ENCODE measurements around the gene LSM5.
"Not testable (repeated sequence)": the region's sequence is repeated elsewhere in the genome, so short reads cannot be mapped to it uniquely, and the experiment has no call there.

Gene LSM5

GRCh38 chr7:32506266-32507054, 16.3 kb upstream of the LSM5 start:
- in situ Hi-C loops (cut with MboI; ENCODE audit: low sequenced_read_pairs) = no loop called here

GRCh38 chr7:32502728-32503127, 12.5 kb upstream of the LSM5 start:
- in situ Hi-C loops (cut with MboI; ENCODE audit: low sequenced_read_pairs) = no loop called here

- in situ Hi-C loops (cut with MboI; ENCODE audit: low sequenced_read_pairs) = no loop called here
Observed at GRCh38 chr7:32501522-32501921, 11.3 kb upstream of the LSM5 start.

- in situ Hi-C loops (cut with MboI; ENCODE audit: low sequenced_read_pairs) = no loop called here
Observed at GRCh38 chr7:32500922-32501341, 10.8 kb upstream of the LSM5 start.

- in situ Hi-C loops (cut with MboI; ENCODE audit: low sequenced_read_pairs) = not testable (repeated sequence)
Observed at GRCh38 chr7:32500216-32500615, 10.0 kb upstream of the LSM5 start.

- in situ Hi-C loops (cut with MboI; ENCODE audit: low sequenced_read_pairs) = not testable (repeated sequence)
Observed at GRCh38 chr7:32499755-32500154, 9.6 kb upstream of the LSM5 start.

- in situ Hi-C loops (cut with MboI; ENCODE audit: low sequenced_read_pairs) = no loop called here
Observed at GRCh38 chr7:32496052-32496813, 6.1 kb upstream of the LSM5 start.

- in situ Hi-C loops (cut with MboI; ENCODE audit: low sequenced_read_pairs) = no loop called here
Observed at GRCh38 chr7:32495298-32496051, 5.3 kb upstream of the LSM5 start, which contains the start of gene AVL9. AVL9 (plus strand) TSS chr7:32495489; CDS start chr7:32495710, 221 bp downstream.

GRCh38 chr7:32494946-32495297, 4.7 kb upstream of the LSM5 start:
- in situ Hi-C loops (cut with MboI; ENCODE audit: low sequenced_read_pairs) = no loop called here

GRCh38 chr7:32489788-32490126, 423 bp downstream of the LSM5 start:
- in situ Hi-C loops (cut with MboI; ENCODE audit: low sequenced_read_pairs) = no loop called here

GRCh38 chr7:32481921-32482320, 8.3 kb downstream of the LSM5 start:
- in situ Hi-C loops (cut with MboI; ENCODE audit: low sequenced_read_pairs) = no loop called here

- in situ Hi-C loops (cut with MboI; ENCODE audit: low sequenced_read_pairs) = no loop called here
Observed at GRCh38 chr7:32481176-32481575, 9.0 kb downstream of the LSM5 start.

GRCh38 chr7:32479574-32480200, 10.5 kb downstream of the LSM5 start:
- in situ Hi-C loops (cut with MboI; ENCODE audit: low sequenced_read_pairs) = no loop called here

- in situ Hi-C loops (cut with MboI; ENCODE audit: low sequenced_read_pairs) = no loop called here
Observed at GRCh38 chr7:32477649-32477980, 12.6 kb downstream of the LSM5 start.

- in situ Hi-C loops (cut with MboI; ENCODE audit: low sequenced_read_pairs) = no loop called here
Observed at GRCh38 chr7:32476816-32477648, 13.1 kb downstream of the LSM5 start.

GRCh38 chr7:32474008-32474407, 16.2 kb downstream of the LSM5 start:
- in situ Hi-C loops (cut with MboI; ENCODE audit: low sequenced_read_pairs) = no loop called here

GRCh38 chr7:32472015-32472414, 18.2 kb downstream of the LSM5 start:
- in situ Hi-C loops (cut with MboI; ENCODE audit: low sequenced_read_pairs) = no loop called here

GRCh38 chr7:32470871-32471270, 19.3 kb downstream of the LSM5 start:
- in situ Hi-C loops (cut with MboI; ENCODE audit: low sequenced_read_pairs) = no loop called here

- in situ Hi-C loops (cut with MboI; ENCODE audit: low sequenced_read_pairs) = not testable (repeated sequence)
Observed at GRCh38 chr7:32470004-32470403, 20.2 kb downstream of the LSM5 start.

GRCh38 chr7:32464641-32465416, 25.4 kb downstream of the LSM5 start:
- in situ Hi-C loops (cut with MboI; ENCODE audit: low sequenced_read_pairs) = not testable (repeated sequence)

Measured in hTERT RPE-1 (cell line).